ENCODE data around the gene ZNF554.

GRCh38 chr19:2797280-2797679 is 22.4 kb upstream of the ZNF554 start:
- TF ChIP-seq CTCF (IDR thresholded peaks at IDR 0.05): no peak
- TF ChIP-seq POLR2A (IDR thresholded peaks at IDR 0.05): no peak
